ENCODE measurements around the gene SWSAP1.

Gene SWSAP1

GRCh38 chr19:11410682-11411081, 36.2 kb downstream of the SWSAP1 start (continued):
- TF ChIP-seq ZNF354C (tag by site-specific recombination; IDR thresholded peaks at IDR 0.05; ENCODE audit: borderline replicate concordance, low read depth) (no peak), ZNF660 (tag by site-specific recombination; IDR thresholded peaks at IDR 0.05) (0 out of 2 replicates have a peak, but pooled peaks have one; percentile 29), ZSCAN4 (tag by site-specific recombination; IDR thresholded peaks at IDR 0.05) (no peak), REPIN1 (tag by site-specific recombination; IDR thresholded peaks at IDR 0.05; ENCODE audit: low read depth) (no peak), ZFP3 (tag by site-specific recombination; IDR thresholded peaks at IDR 0.05; ENCODE audit: low read depth) (no peak), ZNF24 (tag by site-specific recombination; IDR thresholded peaks at IDR 0.05) (0 out of 2 replicates have a peak, but pooled peaks have one; percentile 32), ZNF571 (tag by site-specific recombination; IDR thresholded peaks at IDR 0.05) (no peak), ZBTB1 (tag by site-specific recombination; IDR thresholded peaks at IDR 0.05) (no peak), ZNF449 (tag by site-specific recombination; IDR thresholded peaks at IDR 0.05) (no peak), ZSCAN23 (tag by site-specific recombination; IDR thresholded peaks at IDR 0.05) (peak; percentile 33; the same call in 1 of the 2 replicates), ZNF692 (tag by site-specific recombination; IDR thresholded peaks at IDR 0.05) (peak; percentile 49), HIC1 (tag by site-specific recombination; IDR thresholded peaks at IDR 0.05) (peak; percentile 74), ZNF629 (tag by site-specific recombination; IDR thresholded peaks at IDR 0.05) (peak; percentile 49; the same call in 1 of the 2 replicates), HOXC10 (CRISPR knock-in tag; IDR thresholded peaks at IDR 0.05) (no peak), ZNF837 (tag by site-specific recombination; IDR thresholded peaks at IDR 0.05) (no peak), ZNF600 (tag by site-specific recombination; IDR thresholded peaks at IDR 0.05) (peak; percentile 37; the same call in 1 of the 2 replicates), ZNF561 (tag by site-specific recombination; IDR thresholded peaks at IDR 0.05; ENCODE audit: borderline replicate concordance) (no peak), PRDM10 (tag by site-specific recombination; IDR thresholded peaks at IDR 0.05) (peak; percentile 53), MZF1 (tag by site-specific recombination; IDR thresholded peaks at IDR 0.05; ENCODE audit: borderline replicate concordance) (peak; percentile 55; the same call in 1 of the 2 replicates), ZNF473 (tag by site-specific recombination; IDR thresholded peaks at IDR 0.05) (no peak)
